Glutamatergic neuron (in vitro differentiated cells): Measurements from ENCODE around the gene UMODL1. TPM values are rescaled to one million over a fixed set of nuclear protein-coding genes. Genes with fewer than 3 reads are reported as not detected.
"Not testable (repeated sequence)": the region's sequence is repeated elsewhere in the genome, so short reads cannot be mapped to it uniquely, and the experiment has no call there.

Experiments
- DNase-seq: peaks from one replicate; pipeline ENCODE4 v3.0.0; 2022
- H3K27ac Mint-ChIP-seq: one replicate; pipeline ENCODE4 v1.8.0; 2020; ENCODE audit warnings: mild to moderate bottlenecking, mixed read lengths, inconsistent platforms; ENCODE audit not compliant: unreplicated experiment
- H3K27me3 Mint-ChIP-seq: one replicate; pipeline ENCODE4 v1.8.0; 2020; ENCODE audit warnings: mild to moderate bottlenecking, moderate library complexity, mixed read lengths, inconsistent platforms; ENCODE audit not compliant: unreplicated experiment
- H3K36me3 Mint-ChIP-seq: one replicate; pipeline ENCODE4 v1.8.0; 2020; ENCODE audit warnings: mild to moderate bottlenecking, mixed read lengths, inconsistent platforms; ENCODE audit not compliant: unreplicated experiment
- H3K4me1 Mint-ChIP-seq: one replicate; pipeline ENCODE4 v1.8.0; 2020; ENCODE audit warnings: mild to moderate bottlenecking, low read depth, mixed read lengths, inconsistent platforms; ENCODE audit not compliant: unreplicated experiment
- H3K4me3 Mint-ChIP-seq: one replicate; pipeline ENCODE4 v1.8.0; 2020; ENCODE audit warnings: mild to moderate bottlenecking, mixed read lengths, inconsistent platforms; ENCODE audit not compliant: unreplicated experiment
- H3K9me3 Mint-ChIP-seq: one replicate; pipeline ENCODE4 v1.8.0; 2020; ENCODE audit warnings: mild to moderate bottlenecking, moderate library complexity, mixed read lengths, inconsistent platforms; ENCODE audit not compliant: unreplicated experiment
- CTCF ChIP-seq: fragments of 200-600 bp; sonication (generic); IDR thresholded peaks from one replicate; pipeline ENCODE4 v1.5.0; 2021; ENCODE audit not compliant: partially characterized antibody, unreplicated experiment
- total RNA-seq: library from RNA; stranded (reverse); fragmentation: NEBNext Ultra II Directional; extraction: Animal tissue kit (Norgen Biotek cat#: 25700); gene quantifications from one replicate; pipeline ENCODE4 v1.2.1, GENCODE V29; 2021; ENCODE audit not compliant: unreplicated experiment

Gene UMODL1
- total RNA-seq, 1 donor from 2014 or later = not detected

- no peak for TF ChIP-seq CTCF
- no peak overlapping the region for H3K27ac Mint-ChIP-seq
Observed at GRCh38 chr21:42114646-42115045, 43.5 kb downstream of the UMODL1 start.

GRCh38 chr21:42115136-42115683 lies 44.1 kb downstream of the UMODL1 start:
- H3K36me3 Mint-ChIP-seq = no peaks in the 10 kb centered on the region
- H3K4me1 Mint-ChIP-seq = peaks cover 25% of the 10 kb centered on the region
- H3K4me3 Mint-ChIP-seq = no peak overlapping the region
- DNase-seq = no peak
- H3K27ac Mint-ChIP-seq = no peak overlapping the region
- peaks cover 6% of the 10 kb centered on the region for H3K9me3 Mint-ChIP-seq
- H3K27me3 Mint-ChIP-seq = peaks cover 10% of the 10 kb centered on the region
- TF ChIP-seq CTCF = no peak

More at GRCh38 chr21:42114646-42115045, 43.5 kb downstream of the UMODL1 start:
- Mint-ChIP-seq H3K4me1 (peaks cover 19% of the 10 kb centered on the region), H3K36me3 (no peaks in the 10 kb centered on the region), H3K9me3 (peaks cover 6% of the 10 kb centered on the region), H3K4me3 (no peak overlapping the region), H3K27me3 (peaks cover 10% of the 10 kb centered on the region)
- no peak for DNase-seq

- Mint-ChIP-seq H3K4me1 (peaks cover 35% of the 10 kb centered on the region), H3K27me3 (peaks cover 10% of the 10 kb centered on the region)
- H3K36me3 Mint-ChIP-seq, H3K9me3 Mint-ChIP-seq, H3K4me3 Mint-ChIP-seq, DNase-seq, H3K27ac Mint-ChIP-seq: not testable (repeated sequence)
Observed at GRCh38 chr21:42116551-42116950, 45.4 kb downstream of the UMODL1 start.

- Mint-ChIP-seq H3K9me3 (peaks cover 3% of the 10 kb centered on the region), H3K27ac (no peak overlapping the region), H3K36me3 (no peaks in the 10 kb centered on the region), H3K4me1 (peaks cover 31% of the 10 kb centered on the region), H3K27me3 (peaks cover 4% of the 10 kb centered on the region), H3K4me3 (no peak overlapping the region)
- peak; percentile 89 for DNase-seq
- peak; percentile 99 for TF ChIP-seq CTCF
Observed at GRCh38 chr21:42117229-42117966, 46.3 kb downstream of the UMODL1 start.

- no peak for TF ChIP-seq CTCF
- Mint-ChIP-seq H3K4me1 (peaks cover 28% of the 10 kb centered on the region), H3K9me3 (peaks cover 3% of the 10 kb centered on the region)
Observed at GRCh38 chr21:42117967-42118780, 47.1 kb downstream of the UMODL1 start.

More at GRCh38 chr21:42117967-42118780, 47.1 kb downstream of the UMODL1 start:
- Mint-ChIP-seq H3K27ac (no peak overlapping the region), H3K27me3 (no peaks in the 10 kb centered on the region), H3K4me3 (no peak overlapping the region), H3K36me3 (no peaks in the 10 kb centered on the region)
- DNase-seq = no peak
